22Rv1 (cell line): ENCODE data around the gene ZNF710.

Experiments used
- CTCF ChIP-seq: fragments of 450-650 bp; IDR thresholded peaks from 2 replicates; pipeline ENCODE4 v1.5.1; 2017; ENCODE audit warnings: mild to moderate bottlenecking
- ZFX ChIP-seq: fragments of 450-650 bp; IDR thresholded peaks from 2 replicates; pipeline ENCODE4 v1.6.1; 2017; ENCODE audit warnings: antibody characterized with exemption, borderline replicate concordance

GRCh38 chr15:90009301-90010022 lies 8.3 kb downstream of the ZNF710 start:
- TF ChIP-seq CTCF (no peak), ZFX (no peak)
